GM19463 (cell line): ENCODE measurements around the gene PTK6.

ENCODE experiments used
- ATAC-seq: cut with Tn5 transposase; IDR thresholded peaks from one replicate; pipeline ENCODE4 v1.9.1; 2021; ENCODE audit warnings: mild to moderate bottlenecking, moderate library complexity; ENCODE audit not compliant: unreplicated experiment

The PTK6 gene

DNA sequence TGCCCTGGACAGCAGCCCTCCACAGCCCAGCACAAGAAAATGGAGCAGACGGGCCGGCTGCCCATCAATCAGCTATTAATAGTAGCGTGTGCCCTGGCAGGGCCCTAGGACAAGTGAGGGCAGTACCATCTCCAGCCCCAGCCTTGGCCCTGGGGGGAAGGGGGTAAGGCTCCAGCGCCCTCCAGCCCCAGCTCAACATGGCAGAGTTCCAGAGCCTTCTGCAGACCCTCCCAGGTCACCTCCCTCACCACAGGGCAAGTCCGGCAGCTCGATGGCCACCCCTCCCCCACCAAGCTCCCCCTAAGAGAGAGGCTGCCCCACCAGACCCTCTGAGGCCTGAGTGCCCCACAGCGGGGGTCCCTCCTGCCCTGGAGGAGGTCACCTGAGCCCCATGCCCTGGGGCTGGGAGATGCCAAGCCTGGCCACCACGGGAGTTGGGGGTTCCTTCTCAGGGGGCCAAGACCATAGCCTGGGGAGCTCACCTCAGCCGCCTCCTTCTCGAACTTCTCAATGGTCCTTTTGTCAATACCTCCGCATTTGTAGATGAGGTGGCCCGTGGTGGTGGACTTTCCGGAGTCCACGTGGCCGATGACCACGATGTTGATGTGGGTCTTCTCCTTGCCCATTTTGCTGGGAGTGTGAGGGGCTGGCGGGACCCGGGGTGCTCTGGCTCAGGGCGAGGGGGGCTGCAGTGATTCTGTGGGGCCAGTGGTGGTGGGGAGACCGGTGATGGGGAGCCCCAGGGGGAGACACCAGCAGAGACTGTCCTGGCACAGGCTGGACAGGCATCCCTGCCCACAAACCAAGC lies 39.8 kb downstream of the PTK6 start:
- no peak for ATAC-seq

- no peak for ATAC-seq
These were observed 40.5 kb downstream of the PTK6 start for GRCh38 chr20:63496596-63497120.

DNA sequence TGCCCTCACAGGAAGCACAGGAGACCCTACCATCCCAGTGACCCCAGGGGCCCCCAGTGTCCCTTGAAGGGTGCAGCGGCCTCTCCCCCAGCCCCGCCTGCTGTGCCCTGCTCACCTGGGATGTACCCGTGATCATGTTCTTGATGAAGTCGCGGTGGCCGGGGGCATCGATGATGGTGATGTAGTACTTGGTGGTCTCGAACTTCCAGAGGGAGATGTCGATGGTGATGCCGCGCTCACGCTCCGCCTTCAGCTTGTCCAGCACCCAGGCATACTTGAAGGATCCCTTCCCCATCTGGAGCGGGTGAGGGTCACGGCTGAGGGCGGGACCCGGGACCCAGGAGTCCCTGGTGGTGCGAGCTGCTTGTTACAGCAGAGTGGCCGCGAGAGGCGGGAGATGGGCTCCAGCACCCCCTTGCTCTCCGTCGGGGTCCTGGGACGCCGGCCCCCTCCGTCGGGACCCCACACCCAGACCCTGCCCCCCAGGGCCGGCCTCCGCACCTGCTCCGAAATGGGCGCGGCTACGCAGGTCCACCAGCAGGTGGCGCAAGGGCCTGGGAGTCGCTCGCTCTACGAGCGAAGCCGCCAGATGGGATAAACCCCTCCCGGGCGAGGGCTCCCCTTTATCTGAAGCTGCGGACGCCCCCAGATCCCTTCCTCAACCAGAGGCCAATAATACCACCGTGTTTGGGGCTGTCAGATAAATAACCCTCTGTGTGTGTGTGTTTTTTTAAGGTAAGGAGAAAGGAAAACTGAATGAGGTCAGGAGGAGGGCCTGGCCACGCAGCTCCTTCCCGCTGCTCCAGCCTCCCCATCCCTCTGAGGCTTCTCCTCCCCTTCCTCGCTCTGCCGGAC lies 41.2 kb downstream of the PTK6 start:
- ATAC-seq = no peak

GRCh38 chr20:63495167-63495720 lies 41.9 kb downstream of the PTK6 start:
- no peak for ATAC-seq

DNA sequence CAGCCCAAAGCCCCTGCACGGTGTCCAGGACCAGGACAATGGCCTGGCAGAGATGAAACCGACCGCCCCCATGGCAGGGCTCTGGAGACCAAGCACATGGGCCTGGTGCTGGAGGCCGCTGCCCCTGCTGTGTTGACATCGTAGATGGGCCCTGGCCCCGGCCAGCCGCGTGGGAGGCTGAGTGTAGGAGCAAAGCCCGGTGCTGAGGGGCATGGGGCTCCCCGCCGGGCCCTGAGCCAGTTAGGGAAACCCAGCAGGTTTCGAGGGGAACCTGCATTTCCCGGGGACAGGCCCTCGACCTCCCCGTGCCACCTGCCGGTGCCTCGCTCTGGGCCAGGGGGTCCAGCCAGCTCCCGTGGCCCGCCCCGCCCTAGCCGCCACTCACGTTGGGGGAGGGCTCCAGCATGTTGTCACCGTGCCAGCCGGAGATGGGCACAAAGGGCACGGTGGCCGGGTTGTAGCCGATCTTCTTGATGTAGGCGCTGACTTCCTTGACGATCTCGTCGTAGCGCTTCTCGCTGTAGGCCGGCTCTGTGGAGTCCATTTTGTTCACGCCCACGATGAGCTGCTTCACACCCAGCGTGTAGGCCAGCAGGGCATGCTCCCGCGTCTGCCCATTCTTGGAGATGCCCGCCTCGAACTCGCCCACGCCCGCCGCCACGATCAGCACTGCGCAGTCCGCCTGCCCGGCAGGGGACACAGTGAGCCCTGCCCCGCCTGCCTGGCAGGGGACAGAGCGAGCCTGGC lies 42.6 kb downstream of the PTK6 start:
- no peak for ATAC-seq

- no peak for ATAC-seq
These were observed 43.1 kb downstream of the PTK6 start for GRCh38 chr20:63494084-63494419.

DNA sequence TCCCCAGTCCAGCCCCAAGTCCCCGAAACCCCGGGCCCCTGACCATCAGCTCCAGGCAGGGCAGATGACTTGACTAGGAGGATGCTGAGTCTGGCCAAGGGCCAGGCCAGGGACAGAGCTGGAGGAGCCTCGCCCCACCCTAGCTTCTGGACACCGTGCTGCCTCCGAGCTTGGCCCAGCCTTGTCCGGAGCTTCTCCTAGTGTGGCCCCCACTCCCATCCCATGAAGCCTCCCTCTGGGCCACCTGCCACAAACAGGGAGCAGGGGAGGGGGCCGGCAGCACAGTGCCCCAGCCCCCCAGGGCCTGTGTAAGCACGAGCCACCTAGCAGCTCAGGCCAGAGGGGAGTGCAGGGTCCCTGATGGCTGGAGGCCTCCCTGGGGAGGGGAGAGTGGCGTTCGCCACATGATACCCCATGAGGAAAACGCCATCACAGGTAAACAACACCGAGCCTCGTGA lies 43.6 kb downstream of the PTK6 start:
- ATAC-seq = no peak

GRCh38 chr20:63492982-63493381 lies 44.2 kb downstream of the PTK6 start:
- ATAC-seq = no peak

DNA sequence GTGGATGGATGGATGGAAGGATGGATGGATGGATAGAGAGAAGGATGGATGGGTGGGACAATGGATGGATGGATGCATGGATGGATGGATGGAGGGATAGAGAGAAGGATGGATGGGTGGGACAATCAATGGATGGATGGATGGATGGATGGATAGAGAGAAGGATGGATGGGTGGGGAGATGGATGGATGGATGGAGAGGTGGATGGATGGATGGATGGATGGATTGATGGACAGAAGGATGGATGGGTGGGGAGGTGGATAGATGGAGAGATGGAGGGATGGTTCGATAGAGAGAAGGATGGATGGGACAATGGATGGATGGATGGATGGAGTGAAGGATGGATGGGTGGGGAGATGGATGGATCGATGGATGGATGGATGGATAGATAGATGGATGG lies 44.7 kb downstream of the PTK6 start:
- ATAC-seq = no peak

- ATAC-seq = no peak
These were observed 45.4 kb downstream of the PTK6 start for GRCh38 chr20:63491635-63492230.

DNA sequence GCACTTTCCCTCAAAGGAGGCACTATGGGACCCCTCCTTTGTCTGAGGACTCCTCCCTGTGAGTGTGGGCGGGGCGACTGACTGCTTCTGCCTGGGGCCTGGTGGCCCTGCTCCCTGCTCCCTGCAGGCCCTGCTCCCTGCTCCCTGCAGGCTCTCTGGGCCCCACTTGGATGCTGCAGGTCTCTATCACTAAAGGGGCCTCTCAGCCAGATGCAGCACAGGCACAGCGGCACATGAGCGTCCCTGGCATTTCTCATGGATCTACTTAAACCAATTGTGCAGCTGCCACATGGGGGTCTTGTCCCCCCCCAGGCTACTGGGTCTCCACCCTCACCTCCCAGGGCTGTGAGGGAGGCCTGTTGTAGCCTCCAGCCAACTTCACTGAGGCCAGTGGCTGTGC lies 46.1 kb downstream of the PTK6 start:
- no peak for ATAC-seq

DNA sequence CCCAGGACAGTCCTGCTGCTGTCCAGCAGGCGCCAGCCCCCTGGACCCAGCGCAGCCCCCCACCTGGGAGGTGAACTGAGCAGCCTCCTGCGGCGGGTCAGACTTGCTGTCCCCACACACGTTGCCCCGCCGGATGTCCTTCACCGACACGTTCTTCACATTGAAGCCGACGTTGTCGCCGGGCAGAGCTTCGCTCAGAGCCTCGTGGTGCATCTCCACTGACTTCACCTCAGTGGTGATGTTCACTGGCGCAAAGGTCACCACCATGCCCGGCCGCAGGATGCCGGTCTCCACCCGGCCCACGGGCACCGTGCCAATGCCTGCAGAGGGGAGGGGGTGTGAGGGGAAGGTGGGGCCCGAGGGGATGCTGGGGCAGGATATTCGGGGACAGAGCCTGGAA lies 46.8 kb downstream of the PTK6 start:
- no peak for ATAC-seq

DNA sequence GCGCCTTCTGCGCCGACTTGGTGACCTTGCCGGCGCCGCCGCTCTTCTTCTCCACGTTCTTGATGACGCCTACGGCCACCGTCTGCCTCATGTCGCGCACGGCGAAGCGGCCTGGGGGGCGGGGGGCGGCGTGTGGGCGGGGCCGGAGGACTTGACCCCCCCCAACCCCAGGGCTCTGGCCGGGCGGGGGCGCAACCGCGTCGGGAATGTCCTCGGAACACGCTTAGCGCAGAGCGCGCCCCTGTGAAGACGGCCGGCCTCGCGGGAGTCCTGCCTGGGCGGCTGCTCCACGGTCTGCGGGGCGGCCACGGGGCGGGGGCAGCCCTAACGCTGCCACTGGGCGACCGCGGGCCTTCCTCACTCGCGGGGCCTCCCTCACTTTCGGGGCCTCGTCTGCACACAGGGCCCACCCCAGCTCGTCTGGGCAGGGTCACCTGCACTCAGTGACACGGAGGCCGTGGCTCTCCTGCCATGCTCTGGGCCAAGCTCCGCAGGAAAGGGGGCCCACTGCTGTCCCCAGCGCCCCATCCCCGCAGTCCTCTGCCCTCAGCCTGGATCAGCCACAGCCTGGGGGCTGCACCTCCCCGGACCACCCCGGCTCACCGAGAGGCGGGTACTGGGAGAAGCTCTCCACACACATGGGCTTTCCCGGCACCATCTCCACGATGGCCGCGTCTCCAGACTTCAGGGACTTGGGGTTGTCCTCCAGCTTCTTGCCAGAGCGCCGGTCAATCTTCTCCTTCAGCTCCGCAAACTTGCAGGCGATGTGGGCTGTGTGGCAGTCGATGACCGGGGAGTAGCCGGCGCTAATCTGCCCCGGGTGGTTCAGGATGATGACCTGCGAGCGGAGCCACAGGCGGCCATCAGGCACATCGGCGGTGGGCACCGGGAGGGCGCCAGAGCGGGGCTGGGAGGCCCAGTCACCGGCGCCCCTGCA lies 48.6 kb downstream of the PTK6 start:
- no peak for ATAC-seq

DNA sequence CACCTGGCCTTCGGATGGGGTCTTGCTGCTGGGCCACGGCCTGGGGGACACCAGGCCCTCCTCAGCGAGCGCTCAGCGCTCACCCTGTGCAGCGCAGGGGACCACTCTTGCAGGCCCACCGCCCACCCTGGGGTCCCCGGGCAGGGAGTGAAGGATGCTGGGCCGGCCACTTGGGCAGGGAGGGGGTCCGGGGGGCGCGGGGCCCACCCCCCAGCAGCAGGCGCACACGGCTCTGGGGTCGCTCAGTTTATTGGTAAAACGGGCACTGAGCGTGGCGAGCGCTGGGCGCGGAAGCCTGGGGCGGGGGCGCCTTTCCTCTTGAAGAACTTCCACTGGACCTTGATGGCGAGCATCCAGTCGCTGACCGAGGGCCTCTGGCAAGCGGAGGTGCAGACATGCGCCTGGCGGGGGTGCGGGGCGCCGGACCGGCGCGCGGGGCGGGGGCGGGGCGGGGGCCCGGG lies 49.4 kb downstream of the PTK6 start:
- no peak for ATAC-seq

- no peak for ATAC-seq
These were observed 49.9 kb downstream of the PTK6 start for GRCh38 chr20:63487116-63487764.

DNA sequence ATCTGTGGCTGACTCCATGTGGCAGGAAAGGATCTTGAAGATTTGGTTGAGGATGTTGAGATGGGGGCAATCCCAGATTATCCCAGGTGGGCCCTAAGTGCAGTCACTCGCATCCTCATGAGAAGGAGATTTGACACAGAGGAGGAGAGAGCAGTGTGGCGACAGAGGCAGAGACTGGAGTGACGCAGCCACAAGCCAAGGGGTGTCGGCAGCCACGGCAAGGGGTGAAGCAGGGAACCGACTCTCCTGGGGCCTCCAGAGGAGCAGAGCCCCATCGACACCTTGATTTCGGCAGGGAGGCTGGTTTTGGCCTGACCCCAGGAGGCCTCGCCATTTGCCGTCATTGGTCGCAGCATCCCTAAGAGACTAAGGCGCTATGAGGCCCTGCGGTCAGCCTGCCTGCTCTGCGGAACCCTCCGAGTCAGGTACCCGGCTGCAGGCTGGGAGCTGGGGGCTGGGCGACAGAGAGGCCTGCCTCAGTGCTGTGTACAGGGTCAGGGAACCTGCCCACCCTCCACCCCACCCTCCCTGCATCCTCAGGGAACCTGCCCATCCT lies 50.8 kb downstream of the PTK6 start:
- ATAC-seq = no peak

GRCh38 chr20:63484651-63485403 lies 52.3 kb downstream of the PTK6 start:
- no peak for ATAC-seq

GRCh38 chr20:63484236-63484635 lies 52.9 kb downstream of the PTK6 start:
- no peak for ATAC-seq
